ENCODE data around the gene YIPF6. TPM values are rescaled to one million over a fixed set of nuclear protein-coding genes. Genes with fewer than 3 reads are reported as not detected.

The YIPF6 gene
- total and polyA plus RNA-seq, 2 donors from 2014 or later: 16.2 to 41.6 TPM

DNA sequence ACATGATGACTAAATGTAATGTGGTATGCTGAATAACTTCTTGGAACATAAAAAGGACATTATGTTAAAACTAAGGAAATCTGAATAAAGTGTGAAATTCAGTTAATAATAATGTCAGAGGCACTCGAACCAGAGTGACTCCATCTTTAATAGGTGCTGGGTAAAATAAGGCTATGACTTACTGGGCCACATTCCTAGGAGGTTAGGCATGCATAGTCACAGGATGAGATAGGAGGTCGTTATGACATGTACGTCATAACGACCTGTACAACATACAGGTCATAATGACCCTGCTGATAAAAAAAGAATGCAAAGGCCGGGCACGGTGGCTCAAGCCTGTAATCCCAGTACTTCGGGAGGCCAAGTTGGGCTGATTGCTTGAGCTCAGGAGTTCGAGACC, 36.7 kb upstream of the YIPF6 start:
- Histone ChIP-seq H3K4me3 (ENCODE audit: low read length in 3 of 3) (no peak overlapping the region), H3K27me3 (ENCODE audit: control insufficient read depth, insufficient read depth, low read length) (no peaks in the 10 kb centered on the region), H3K9me3 (ENCODE audit: control insufficient read depth in 2 of 3, insufficient read depth in 1 of 3, low read length in 3 of 3) (no peaks in the 10 kb centered on the region), H3K36me3 (ENCODE audit: control insufficient read depth in 2 of 3, insufficient read depth in 3 of 3, low read length in 3 of 3) (no peaks in the 10 kb centered on the region), H3K4me1 (ENCODE audit: control insufficient read depth in 2 of 3, insufficient read depth in 2 of 3, low read depth in 1 of 3, low read length in 3 of 3) (no peaks in the 10 kb centered on the region), H3K9ac (ENCODE audit: low read length in 3 of 3) (no peak overlapping the region), H3K27ac (ENCODE audit: low read depth in 2 of 2, low read length in 2 of 2) (no peak overlapping the region)
- no peak for TF ChIP-seq CTCF (IDR thresholded peaks at IDR 0.05; ENCODE audit: borderline replicate concordance, extremely low read depth, insufficient read depth)
- DNase-seq: no peak
- no peak for FAIRE-seq
- intact Hi-C loops (cut with DNase I): no loop called here

GRCh38 chrX:68462653-68463052, 36.2 kb upstream of the YIPF6 start:
- peak; percentile 60 for FAIRE-seq

GRCh38 chrX:68463880-68464279, 35.0 kb upstream of the YIPF6 start:
- no peak overlapping the region for H3K9ac ChIP-seq (ENCODE audit: low read length in 3 of 3)
- H3K4me1 ChIP-seq (ENCODE audit: control insufficient read depth in 2 of 3, insufficient read depth in 2 of 3, low read depth in 1 of 3, low read length in 3 of 3): no peaks in the 10 kb centered on the region
- no peaks in the 10 kb centered on the region for H3K36me3 ChIP-seq (ENCODE audit: control insufficient read depth in 2 of 3, insufficient read depth in 3 of 3, low read length in 3 of 3)
- H3K27ac ChIP-seq (ENCODE audit: low read depth in 2 of 2, low read length in 2 of 2): no peak overlapping the region
- DNase-seq (no peak), FAIRE-seq (no peak)
- H3K9me3 ChIP-seq (ENCODE audit: control insufficient read depth in 2 of 3, insufficient read depth in 1 of 3, low read length in 3 of 3): no peaks in the 10 kb centered on the region
- no peaks in the 10 kb centered on the region for H3K27me3 ChIP-seq (ENCODE audit: control insufficient read depth, insufficient read depth, low read length)
- no peak overlapping the region for H3K4me3 ChIP-seq (ENCODE audit: low read length in 3 of 3)
- intact Hi-C loops (cut with DNase I): no loop called here
- no peak for TF ChIP-seq CTCF (IDR thresholded peaks at IDR 0.05; ENCODE audit: borderline replicate concordance, extremely low read depth, insufficient read depth)

More at GRCh38 chrX:68462653-68463052, 36.2 kb upstream of the YIPF6 start:
- Histone ChIP-seq H3K36me3 (ENCODE audit: control insufficient read depth in 2 of 3, insufficient read depth in 3 of 3, low read length in 3 of 3) (no peaks in the 10 kb centered on the region), H3K27ac (ENCODE audit: low read depth in 2 of 2, low read length in 2 of 2) (no peak overlapping the region), H3K4me1 (ENCODE audit: control insufficient read depth in 2 of 3, insufficient read depth in 2 of 3, low read depth in 1 of 3, low read length in 3 of 3) (no peaks in the 10 kb centered on the region), H3K9me3 (ENCODE audit: control insufficient read depth in 2 of 3, insufficient read depth in 1 of 3, low read length in 3 of 3) (no peaks in the 10 kb centered on the region), H3K9ac (ENCODE audit: low read length in 3 of 3) (no peak overlapping the region), H3K27me3 (ENCODE audit: control insufficient read depth, insufficient read depth, low read length) (no peaks in the 10 kb centered on the region), H3K4me3 (ENCODE audit: low read length in 3 of 3) (no peak overlapping the region)
- intact Hi-C loops (cut with DNase I): no loop called here
- DNase-seq: peak in 3 of 5 donors; percentile 12 to 72 (median 53)
- TF ChIP-seq CTCF (IDR thresholded peaks at IDR 0.05; ENCODE audit: borderline replicate concordance, extremely low read depth, insufficient read depth): peak; percentile 52

DNA sequence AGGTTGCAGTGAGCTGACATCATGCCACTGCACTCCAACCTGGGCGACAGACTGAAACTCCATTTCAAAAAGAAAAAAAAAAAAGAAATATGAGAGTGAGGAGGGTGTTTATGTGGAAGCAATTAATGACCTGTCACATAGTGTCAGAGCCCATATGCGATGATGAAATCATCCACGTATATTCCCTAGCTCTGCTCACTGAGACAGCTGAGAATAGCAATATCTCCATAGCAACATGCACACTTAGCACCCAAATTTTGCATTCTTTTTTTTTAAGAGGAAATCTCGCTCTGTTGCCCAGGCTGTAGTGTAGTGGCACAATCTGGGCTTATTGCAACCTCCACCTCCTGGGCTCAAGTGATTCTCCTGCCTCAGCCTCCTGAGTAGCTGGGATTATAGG, 34.1 kb upstream of the YIPF6 start:
- Histone ChIP-seq H3K27ac (ENCODE audit: low read depth in 2 of 2, low read length in 2 of 2) (no peak overlapping the region), H3K27me3 (ENCODE audit: control insufficient read depth, insufficient read depth, low read length) (no peaks in the 10 kb centered on the region), H3K9ac (ENCODE audit: low read length in 3 of 3) (no peak overlapping the region), H3K4me1 (ENCODE audit: control insufficient read depth in 2 of 3, insufficient read depth in 2 of 3, low read depth in 1 of 3, low read length in 3 of 3) (no peaks in the 10 kb centered on the region), H3K9me3 (ENCODE audit: control insufficient read depth in 2 of 3, insufficient read depth in 1 of 3, low read length in 3 of 3) (no peaks in the 10 kb centered on the region), H3K4me3 (ENCODE audit: low read length in 3 of 3) (no peak overlapping the region), H3K36me3 (ENCODE audit: control insufficient read depth in 2 of 3, insufficient read depth in 3 of 3, low read length in 3 of 3) (no peaks in the 10 kb centered on the region)
- no peak for TF ChIP-seq CTCF (IDR thresholded peaks at IDR 0.05; ENCODE audit: borderline replicate concordance, extremely low read depth, insufficient read depth)
- intact Hi-C loops (cut with DNase I): no loop called here
- no peak for FAIRE-seq
- no peak for DNase-seq
